Stimulated activated CD8-positive, alpha-beta memory T cell treated with anti-CD3 and anti-CD28 coated beads, Interleukin-4, amount 100 ng/mL, for 1 hour (primary cell): ENCODE data around the gene TBC1D9B.

Experiments
- DNase-seq, 2 donors: peaks; one replicate each; pipeline ENCODE4 v3.0.0-alpha.2; 2020; ENCODE audit warnings: low read depth in 2 of 2, low spot score in 1 of 2

The TBC1D9B gene

GRCh38 chr5:179821298-179822058 lies 86.2 kb downstream of the TBC1D9B start:
- DNase-seq = peak; percentile 69 to 72

DNA sequence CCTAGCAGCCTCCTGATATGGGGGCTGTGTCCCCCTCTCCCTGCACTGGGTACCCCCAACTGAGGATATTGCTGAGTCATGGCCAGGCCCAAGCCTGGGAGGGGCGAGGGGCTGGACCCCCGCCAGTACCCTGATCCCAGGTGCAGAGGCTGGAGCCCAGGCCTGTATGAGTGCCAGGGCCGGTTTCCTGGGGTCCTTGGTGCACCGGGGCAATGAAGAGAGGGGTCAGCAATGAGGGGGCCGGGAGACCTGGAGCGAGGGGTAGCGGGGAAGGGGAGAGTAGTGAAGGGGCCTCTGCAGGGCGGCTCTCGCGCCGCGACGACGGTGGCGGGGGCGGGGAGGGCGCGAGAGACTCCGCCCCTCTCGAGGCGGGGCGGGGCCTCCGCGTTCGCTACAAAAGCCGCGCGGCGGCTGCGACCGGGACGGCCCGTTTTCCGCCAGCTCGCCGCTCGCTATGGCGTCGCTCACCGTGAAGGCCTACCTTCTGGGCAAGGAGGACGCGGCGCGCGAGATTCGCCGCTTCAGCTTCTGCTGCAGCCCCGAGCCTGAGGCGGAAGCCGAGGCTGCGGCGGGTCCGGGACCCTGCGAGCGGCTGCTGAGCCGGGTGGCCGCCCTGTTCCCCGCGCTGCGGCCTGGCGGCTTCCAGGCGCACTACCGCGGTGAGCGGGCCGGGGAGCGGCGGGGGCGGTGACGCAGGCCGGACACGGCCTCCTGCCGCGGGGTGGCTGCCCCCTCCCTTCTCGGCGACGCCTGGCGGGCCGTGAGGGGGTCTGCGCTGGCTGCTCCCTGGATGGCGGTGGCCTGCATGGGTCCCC lies 87.0 kb downstream of the TBC1D9B start, which contains the start of gene SQSTM1:
TSS of gene SQSTM1 (plus strand) at position 423 of the 815 bp plus-strand sequence. CDS start at position 455, 32 bp downstream.
- DNase-seq = peak; percentile 67 to 68

DNA sequence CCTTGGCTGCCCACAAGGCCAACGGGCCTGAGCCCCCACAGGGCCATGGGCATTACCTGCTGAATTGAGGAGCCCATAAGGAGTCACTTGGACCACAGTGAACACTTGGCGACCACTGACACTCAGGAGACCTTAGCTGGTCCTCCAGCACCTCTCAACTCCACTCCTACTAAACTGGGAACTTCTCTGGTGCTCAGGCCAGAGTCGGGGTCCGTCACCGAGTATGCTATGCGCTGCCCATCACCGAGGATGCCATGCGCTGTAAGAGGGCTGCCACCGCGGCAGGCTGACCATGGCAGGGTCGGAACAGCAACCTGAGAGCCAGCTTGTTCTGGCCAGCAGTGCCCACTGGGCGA lies 87.6 kb downstream of the TBC1D9B start:
- no peak for DNase-seq

DNA sequence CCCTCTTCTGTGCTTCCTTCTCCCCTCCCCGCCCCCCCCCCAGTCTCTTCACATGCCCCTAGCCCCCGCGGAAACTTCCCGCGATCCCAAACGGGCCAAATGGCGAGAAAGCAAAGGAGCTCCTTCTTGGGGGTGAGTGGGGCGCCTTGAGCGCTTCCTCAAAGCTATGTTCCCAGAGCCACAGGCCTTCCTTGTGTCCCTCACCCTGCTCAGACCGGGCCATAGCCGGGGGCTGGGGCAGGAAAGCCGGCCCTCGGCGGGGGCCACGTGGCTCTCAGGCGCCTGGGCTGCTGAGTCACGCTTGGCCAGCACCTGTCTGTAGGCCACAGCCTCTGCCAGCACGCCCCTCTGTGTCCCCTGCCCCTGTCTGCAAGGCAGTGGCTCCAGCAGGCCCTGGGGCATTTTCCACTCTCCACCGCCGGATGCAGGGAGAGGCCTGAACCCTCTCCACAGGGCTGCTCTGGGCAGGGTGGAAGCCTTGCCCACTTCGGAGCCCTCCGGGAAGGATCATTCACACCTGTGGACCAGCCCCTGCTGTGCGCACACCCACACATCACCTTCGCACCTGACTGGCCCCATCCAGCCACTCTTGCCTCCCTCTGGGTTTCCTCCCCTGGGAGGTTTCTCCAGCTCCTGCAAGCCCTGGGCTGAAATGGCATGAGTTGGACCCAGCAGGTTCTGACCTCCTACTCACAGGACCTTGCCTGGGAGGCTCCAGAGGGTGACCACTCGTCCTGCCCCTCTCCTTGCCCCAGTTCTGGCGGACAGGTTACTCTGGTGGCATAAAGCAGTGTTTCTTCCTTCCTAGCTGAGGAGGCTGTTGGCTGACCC lies 88.2 kb downstream of the TBC1D9B start:
- no peak for DNase-seq

DNA sequence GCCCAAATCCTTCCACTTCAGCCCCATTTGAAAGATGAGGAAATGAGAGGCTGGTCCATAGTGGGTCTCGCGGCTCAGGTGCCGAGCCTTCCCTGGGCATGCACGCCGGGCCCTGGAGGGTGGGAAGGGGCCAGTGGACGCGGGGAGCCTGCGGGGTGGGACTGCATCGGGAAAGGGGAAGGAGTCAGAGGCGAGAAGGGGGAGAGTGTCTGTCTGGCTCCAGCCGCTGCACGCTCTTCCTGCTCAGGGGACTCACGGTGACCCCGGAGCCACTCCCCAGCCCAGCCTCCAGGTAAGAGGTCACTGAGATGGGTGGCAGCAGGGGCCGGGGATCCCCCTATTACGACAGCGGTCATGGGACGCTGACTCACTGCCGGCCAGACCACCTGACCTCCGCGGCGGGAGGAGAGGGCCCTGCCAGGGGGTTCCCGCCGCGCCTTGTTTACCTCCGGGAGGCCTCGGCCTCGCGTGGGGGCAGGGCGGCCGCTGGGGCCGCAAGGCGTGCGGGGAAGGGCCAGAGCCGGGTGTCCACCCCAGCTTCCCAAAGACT lies 88.9 kb downstream of the TBC1D9B start:
- DNase-seq = peak; percentile 75 to 80

DNA sequence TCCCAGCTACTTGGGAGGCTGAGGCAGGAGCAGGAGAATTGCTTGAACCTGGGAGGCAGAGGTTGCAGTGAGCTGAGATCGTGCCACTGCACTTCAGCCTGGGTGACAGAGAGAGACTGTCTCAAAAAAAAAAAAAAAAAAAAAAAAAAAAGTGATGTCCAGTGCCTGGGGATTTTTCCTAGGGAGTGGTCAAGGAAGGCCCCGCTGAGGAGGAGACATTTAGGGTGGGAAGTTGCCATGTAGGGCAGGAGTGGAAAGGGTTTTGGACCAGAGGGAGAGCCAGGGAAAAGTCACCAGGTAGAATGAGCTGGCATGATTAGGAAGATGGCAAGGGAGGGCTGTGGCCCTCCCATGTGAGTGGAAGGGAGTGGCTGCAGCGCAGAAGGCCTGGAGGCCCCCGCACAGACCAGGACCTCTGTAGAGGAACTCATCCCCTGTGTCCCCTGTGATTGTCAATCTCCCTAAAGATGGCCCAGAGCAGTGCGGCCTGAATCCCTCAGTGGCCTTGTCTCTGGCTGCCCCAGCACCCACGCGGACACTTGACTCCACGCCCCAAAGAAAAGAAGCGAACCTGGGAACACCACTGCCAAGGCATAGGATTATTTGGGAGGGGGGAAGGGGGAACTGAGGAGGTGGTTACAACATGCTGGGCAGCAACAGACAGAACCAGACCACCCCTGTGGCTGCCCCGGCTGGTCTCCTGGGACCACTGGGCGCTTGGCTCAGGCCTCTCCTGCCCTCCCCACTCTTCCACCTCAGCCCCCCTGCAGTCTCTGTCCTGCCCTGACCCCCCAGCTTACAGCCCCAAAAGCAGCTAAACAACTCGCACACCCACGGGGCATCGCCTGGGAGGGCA lies 89.6 kb downstream of the TBC1D9B start:
- DNase-seq = no peak

DNA sequence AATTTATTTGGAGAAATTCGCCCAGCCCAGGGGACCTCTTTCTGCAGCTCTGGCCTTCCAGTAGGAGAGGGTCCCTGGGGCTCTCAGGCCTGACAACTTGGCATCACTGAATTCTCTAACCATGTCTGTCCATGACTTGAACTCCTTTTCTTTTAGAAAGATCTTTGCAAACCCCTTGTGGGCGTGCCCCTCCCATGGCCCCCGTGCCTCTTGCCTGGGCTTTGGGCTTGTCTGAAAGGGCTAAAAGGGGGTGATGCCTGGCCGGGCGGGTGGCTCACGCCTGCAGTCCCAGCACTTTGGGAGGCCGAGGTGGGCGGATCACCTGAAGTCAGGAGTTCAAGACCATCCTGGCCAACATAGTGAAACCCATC lies 90.2 kb downstream of the TBC1D9B start:
- no peak for DNase-seq

DNA sequence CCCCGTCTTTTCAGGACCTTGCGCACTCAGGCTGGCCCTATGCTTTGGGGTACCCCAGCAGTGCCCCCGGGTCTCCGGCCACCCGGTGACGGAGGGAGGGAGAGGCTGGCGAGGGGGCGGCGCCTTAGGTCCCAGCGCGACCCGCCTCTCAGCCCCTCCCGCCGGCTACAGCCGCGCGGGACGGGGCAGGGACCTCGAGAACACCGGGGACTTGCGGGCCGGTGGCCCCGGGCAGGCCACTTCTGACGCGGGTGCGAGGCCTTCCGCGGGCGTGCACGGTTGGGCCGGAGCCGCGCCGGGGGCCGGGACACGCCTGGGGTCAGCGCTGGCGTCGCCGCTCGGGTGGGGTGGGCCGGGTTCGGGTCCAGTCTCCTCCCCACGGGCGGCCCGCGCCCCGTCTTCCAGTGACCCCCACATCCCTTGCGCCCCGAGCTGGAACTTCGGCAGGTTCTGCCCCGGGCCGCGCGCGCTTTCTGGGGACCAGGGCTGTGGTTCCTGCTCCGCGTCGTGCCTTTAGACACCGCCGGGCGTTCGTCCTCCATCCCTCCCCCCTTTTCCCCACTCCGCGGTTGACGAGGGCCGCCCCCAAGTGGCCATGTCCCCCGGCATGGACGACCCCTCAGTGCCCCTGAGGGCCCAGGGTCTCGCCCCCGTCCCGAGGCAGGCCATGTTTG lies 90.8 kb downstream of the TBC1D9B start:
- no peak for DNase-seq

DNA sequence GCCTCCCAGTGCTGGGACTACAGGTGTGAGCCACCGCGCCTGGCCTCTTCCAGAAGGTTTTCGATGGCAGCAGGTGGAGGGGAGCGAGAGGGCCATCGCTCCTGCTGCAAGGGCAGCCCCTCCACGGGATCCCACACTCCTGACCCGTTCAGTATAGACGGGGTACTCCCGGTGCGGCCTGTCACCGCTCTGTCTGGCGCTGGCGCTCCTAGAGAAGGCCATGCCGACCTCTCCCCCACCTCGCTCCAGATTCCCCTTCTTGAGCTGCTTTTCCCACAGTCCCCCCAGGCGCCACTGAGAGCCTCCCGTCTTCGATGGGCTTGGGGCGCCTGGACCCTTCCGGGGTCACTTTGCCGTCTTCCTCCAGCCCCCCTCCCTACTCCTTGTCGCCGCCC lies 91.3 kb downstream of the TBC1D9B start:
- DNase-seq = no peak

DNA sequence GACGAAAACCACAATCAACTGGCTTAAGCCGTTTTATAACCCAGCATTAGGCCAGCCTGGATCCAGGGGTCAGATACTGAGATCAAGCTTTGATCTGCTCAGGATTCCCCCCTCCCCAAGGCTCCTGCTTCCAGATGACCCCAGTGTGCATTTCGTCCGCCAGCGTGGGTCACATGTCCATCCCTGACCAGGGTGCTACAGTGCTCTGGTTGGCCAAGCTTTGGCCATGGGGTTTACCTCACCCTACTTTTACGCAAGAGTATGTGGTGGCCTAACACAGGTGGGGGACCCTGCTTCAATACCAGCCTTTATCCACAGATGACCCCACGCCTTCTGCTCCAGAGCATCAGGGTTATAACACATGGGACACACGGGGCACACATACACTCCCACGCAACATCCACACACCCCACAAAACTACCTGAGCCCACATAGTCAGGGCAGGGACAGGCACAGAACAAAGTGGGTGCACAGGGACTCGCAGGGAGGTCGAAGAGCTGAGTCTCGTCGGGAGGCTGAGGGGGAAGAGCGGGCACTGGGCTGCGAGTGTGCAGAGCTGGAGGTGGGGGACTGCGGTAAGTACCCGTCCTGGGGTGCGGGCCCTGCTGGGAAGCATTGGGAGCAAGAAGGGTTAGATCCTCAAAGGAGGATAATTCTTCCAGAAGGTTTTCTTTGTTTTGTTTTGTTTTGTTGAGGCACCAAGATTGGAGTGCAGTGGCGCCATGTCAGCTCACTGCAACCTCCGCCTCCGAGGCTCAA lies 92.0 kb downstream of the TBC1D9B start:
- DNase-seq = no peak

- no peak for DNase-seq
Observed at GRCh38 chr5:179814090-179814489, 93.6 kb downstream of the TBC1D9B start.

GRCh38 chr5:179812997-179813607 lies 94.6 kb downstream of the TBC1D9B start:
- no peak for DNase-seq

- no peak for DNase-seq
Observed at GRCh38 chr5:179812135-179812825, 95.4 kb downstream of the TBC1D9B start.
